SK-N-SH (cell line): Measurements from ENCODE around the gene MYCL. TPM values are rescaled to one million over a fixed set of nuclear protein-coding genes. Genes with fewer than 3 reads are reported as not detected.

ENCODE experiments used
- CTCF ChIA-PET: fragments of 300-600, 350-600 bp; formaldehyde crosslinking; extraction: SDS; loops from one replicate; lab custom pipeline; 2021; lab: Yijun Ruan, JAX
- POLR2A ChIA-PET: fragments of 350-600 bp; sonication (Branson Sonifier 250); formaldehyde crosslinking; extraction: SDS; loops from one replicate; lab custom pipeline; 2020; ENCODE audit warnings: antibody characterized with exemption, inconsistent platforms; lab: Yijun Ruan, JAX
- DNase-seq: peaks from one replicate; pipeline ENCODE4 v3.0.0; 2012
- H2AFZ ChIP-seq: fragments of 200-600 bp; sonication (generic); 2 replicates; pipeline ENCODE4 v1.8.1; 2016; ENCODE audit warnings: antibody characterized with exemption, mild to moderate bottlenecking, low read depth
- H3F3A ChIP-seq: fragments of 200-600 bp; sonication (generic); replicated peaks from 2 replicates; pipeline ENCODE3; 2016; ENCODE audit warnings: antibody characterized with exemption, mild to moderate bottlenecking; ENCODE audit not compliant: insufficient read depth
- H3K27ac ChIP-seq, 2 experiments: fragments of 200-500 bp in 1 of 2; fragments of 200-600 bp in 1 of 2; sonication (Bioruptor generic) in 1 of 2; sonication (generic), shearing (Covaris generic) in 1 of 2; 2 replicates each; pipeline versions ENCODE4 v1.5.1 to v1.6.1; 2014 to 2016; ENCODE audit warnings: low read depth in 2 of 2, inconsistent platforms in 1 of 2, low read length in 1 of 2, mild to moderate bottlenecking in 1 of 2, mixed read lengths in 1 of 2
- H3K27me3 ChIP-seq: fragments of 200-600 bp; sonication (generic), shearing (Covaris generic); 2 replicates; pipeline ENCODE4 v1.6.1; 2016; ENCODE audit warnings: mixed run types; ENCODE audit not compliant: insufficient read depth
- H3K36me3 ChIP-seq, 2 experiments: fragments of 200-500 bp in 1 of 2; fragments of 200-600 bp in 1 of 2; sonication (Bioruptor generic) in 1 of 2; sonication (generic) in 1 of 2; replicated peaks in 1 of 2; 2 replicates each; pipeline versions ENCODE3 to v1.5.1; 2014 to 2016; ENCODE audit warnings: low read length in 1 of 2, mild to moderate bottlenecking in 1 of 2; ENCODE audit not compliant: insufficient read depth in 2 of 2, control insufficient read depth in 1 of 2
- H3K4me1 ChIP-seq, 2 experiments: fragments of 200-500 bp in 1 of 2; fragments of 200-600 bp in 1 of 2; sonication (Bioruptor generic) in 1 of 2; sonication (generic), shearing (Covaris generic) in 1 of 2; 2 replicates each; pipeline versions ENCODE4 v1.5.1 to v1.6.1; 2014 to 2016; ENCODE audit warnings: low read depth in 1 of 2, low read length in 1 of 2, mixed run types in 1 of 2; ENCODE audit not compliant: insufficient read depth in 2 of 2, control insufficient read depth in 1 of 2
- H3K4me2 ChIP-seq: fragments of 200-600 bp; sonication (generic), shearing (Covaris generic); 2 replicates; pipeline ENCODE4 v1.6.1; 2017; ENCODE audit warnings: mixed run types
- H3K4me3 ChIP-seq, 2 experiments: fragments of 200-500 bp in 1 of 2; fragments of 200-600 bp in 1 of 2; sonication (Bioruptor generic) in 1 of 2; sonication (generic), shearing (Covaris generic) in 1 of 2; 2 replicates each; pipeline versions ENCODE4 v1.5.1 to v1.8.1; 2014 to 2016; ENCODE audit warnings: low read depth in 2 of 2, inconsistent platforms in 1 of 2, low read length in 1 of 2, mild to moderate bottlenecking in 1 of 2, mixed read lengths in 1 of 2, moderate library complexity in 1 of 2
- H3K79me2 ChIP-seq: fragments of 200-600 bp; sonication (generic); 2 replicates; pipeline ENCODE4 v1.8.1; 2017; ENCODE audit warnings: mild to moderate bottlenecking; ENCODE audit not compliant: insufficient read depth
- H3K9ac ChIP-seq: fragments of 200-600 bp; sonication (generic); 2 replicates; pipeline ENCODE4 v1.6.1; 2017; ENCODE audit warnings: mixed run types
- H3K9me2 ChIP-seq: fragments of 200-600 bp; sonication (generic); 2 replicates; pipeline ENCODE4 v1.6.1; 2017; ENCODE audit warnings: mixed run types
- H3K9me3 ChIP-seq: fragments of 200-600 bp; sonication (generic); 2 replicates; pipeline ENCODE4 v1.6.1; 2017; ENCODE audit warnings: mixed run types, mild to moderate bottlenecking, moderate library complexity
- H4K20me1 ChIP-seq: fragments of 200-600 bp; sonication (generic); 2 replicates; pipeline ENCODE4 v1.6.1; 2017; ENCODE audit warnings: mild to moderate bottlenecking, mixed run types; ENCODE audit not compliant: insufficient read depth
- CHD2 ChIP-seq: fragments of 150-350 bp; IDR thresholded peaks from 2 replicates; pipeline ENCODE4 v1.6.1; 2018; ENCODE audit warnings: low read length; ENCODE audit not compliant: partially characterized antibody
- EP300 ChIP-seq, 2 experiments: IDR thresholded peaks; 2 replicates each; pipeline versions ENCODE4 v1.4.0 to v1.6.1; 2012; ENCODE audit warnings: borderline replicate concordance in 1 of 2, low read depth in 1 of 2, low read length in 1 of 2
- FOSL2 ChIP-seq: IDR thresholded peaks from 2 replicates; pipeline ENCODE4 v1.4.0; 2012; ENCODE audit warnings: low read depth, mild to moderate bottlenecking, moderate library complexity, borderline replicate concordance
- FOXJ3 ChIP-seq: sonication (generic); formaldehyde crosslinking; IDR thresholded peaks from 2 replicates; pipeline ENCODE4 v1.5.1; 2020; ENCODE audit warnings: mild to moderate bottlenecking, missing genetic modification reagents
- FOXM1 ChIP-seq: IDR thresholded peaks from 2 replicates; pipeline ENCODE4 v1.4.0; 2012; ENCODE audit warnings: low read depth, mild to moderate bottlenecking
- GABPA ChIP-seq: IDR thresholded peaks from 2 replicates; pipeline ENCODE4 v1.4.0; 2012; ENCODE audit warnings: low read depth, mild to moderate bottlenecking
- MEF2A ChIP-seq: IDR thresholded peaks from 2 replicates; pipeline ENCODE4 v1.4.0; 2012; ENCODE audit warnings: low read depth, borderline replicate concordance
- NRF1 ChIP-seq: IDR thresholded peaks from 2 replicates; pipeline ENCODE4 v1.6.1; 2012; ENCODE audit warnings: low read depth, mild to moderate bottlenecking, low read length
- POLR2AphosphoS5 ChIP-seq: IDR thresholded peaks from 2 replicates; pipeline ENCODE4 v1.6.1; 2012; ENCODE audit warnings: low read depth, low read length
- RAD21 ChIP-seq: IDR thresholded peaks from 2 replicates; pipeline ENCODE4 v1.6.1; 2012; ENCODE audit warnings: mild to moderate bottlenecking, low read length
- RXRA ChIP-seq: IDR thresholded peaks from 2 replicates; pipeline ENCODE4 v1.4.0; 2012; ENCODE audit warnings: low read depth, mild to moderate bottlenecking, borderline replicate concordance
- SMC3 ChIP-seq: IDR thresholded peaks from 2 replicates; pipeline ENCODE4 v1.6.1; 2012; ENCODE audit warnings: low read depth, low read length, improper control_type of control experiment
- TAF1 ChIP-seq: IDR thresholded peaks from 2 replicates; pipeline ENCODE4 v1.6.1; 2012; ENCODE audit warnings: low read depth, mild to moderate bottlenecking, low read length, moderate library complexity, borderline replicate concordance
- TCF12 ChIP-seq: IDR thresholded peaks from 2 replicates; pipeline ENCODE4 v1.4.0; 2012
- YY1 ChIP-seq: IDR thresholded peaks from 2 replicates; pipeline ENCODE4 v1.4.0; 2012; ENCODE audit warnings: low read depth, mild to moderate bottlenecking
- WGBS: methylation state at CpG from one replicate; pipeline ENCODE4 v1.1.6; 2017; ENCODE audit warnings: low lambda C conversion rate; 5-methylcytosine and 5-hydroxymethylcytosine counted together
- polyA plus RNA-seq, 3 experiments: library from polyadenylated mRNA; depleted of rRNA; stranded (reverse); fragments of >200 nt; gene quantifications; 2 replicates each; pipeline ENCODE4 v1.2.3, GENCODE V29; 2012
- TF ChIP-seq, protein P1 (sequence below): IDR thresholded peaks from 2 replicates; pipeline ENCODE4 v1.6.1; 2012; ENCODE audit warnings: mild to moderate bottlenecking, low read depth, low read length, moderate library complexity
- TF ChIP-seq, protein P2 (sequence below): IDR thresholded peaks from 2 replicates; pipeline ENCODE4 v1.4.0; 2012; ENCODE audit warnings: low read depth, borderline replicate concordance
- TF ChIP-seq, protein P3 (sequence below): fragments of 150-350 bp; IDR thresholded peaks from 2 replicates; pipeline ENCODE4 v1.6.1; 2017; ENCODE audit warnings: antibody characterized with exemption, low read length, low read depth, borderline replicate concordance
- TF ChIP-seq, protein P4 (sequence below): IDR thresholded peaks from 2 replicates; pipeline ENCODE4 v1.4.0; 2012; ENCODE audit warnings: low read depth

MYCL gene
- polyA plus RNA-seq, 1 of the 3 experiments (the other 2 are of a cell fraction): 0.48 TPM

- Histone ChIP-seq H3K36me3 (no peaks in the 10 kb centered on the region), H3K9me3 (no peaks in the 10 kb centered on the region), H3F3A (no peaks in the 10 kb centered on the region), H3K4me3 (no peak overlapping the region), H3K79me2 (no peaks in the 10 kb centered on the region), H4K20me1 (no peaks in the 10 kb centered on the region), H3K4me2 (no peak overlapping the region), H3K9ac (no peak overlapping the region), H3K27me3 (no peaks in the 10 kb centered on the region), H3K9me2 (no peaks in the 10 kb centered on the region), H2AFZ (no peak overlapping the region), H3K27ac (no peak overlapping the region), H3K4me1 (peaks cover 0 to 3% of the 10 kb centered on the region in 2 experiments; a peak in 1 of 4 replicates)
- CTCF ChIA-PET: interaction anchor here (0.6 to 13.7 kb wide), 3 partner anchors 8 to 45 kb away, joined by 4 to 209 read pairs (median 5); partner anchors contain the start of gene MYCL
- no peak for DNase-seq
- WGBS: 53% methylated on average over 3 of the region's 3 CpGs
- TF ChIP-seq NRF1 (no peak), RAD21 (no peak), YY1 (no peak), EP300 (IDR thresholded peaks at IDR 0.05; ENCODE audit: borderline replicate concordance in 1 of 2, low read depth in 1 of 2, low read length in 1 of 2) (no peak), GABPA (no peak), FOXM1 (no peak), TAF1 (no peak), SMC3 (no peak), POLR2AphosphoS5 (no peak), MEF2A (no peak), RXRA (no peak), TCF12 (no peak), FOXJ3 (CRISPR knock-in tag) (no peak), FOSL2 (no peak), CHD2 (no peak)
- TF ChIP-seq, protein P1, sequence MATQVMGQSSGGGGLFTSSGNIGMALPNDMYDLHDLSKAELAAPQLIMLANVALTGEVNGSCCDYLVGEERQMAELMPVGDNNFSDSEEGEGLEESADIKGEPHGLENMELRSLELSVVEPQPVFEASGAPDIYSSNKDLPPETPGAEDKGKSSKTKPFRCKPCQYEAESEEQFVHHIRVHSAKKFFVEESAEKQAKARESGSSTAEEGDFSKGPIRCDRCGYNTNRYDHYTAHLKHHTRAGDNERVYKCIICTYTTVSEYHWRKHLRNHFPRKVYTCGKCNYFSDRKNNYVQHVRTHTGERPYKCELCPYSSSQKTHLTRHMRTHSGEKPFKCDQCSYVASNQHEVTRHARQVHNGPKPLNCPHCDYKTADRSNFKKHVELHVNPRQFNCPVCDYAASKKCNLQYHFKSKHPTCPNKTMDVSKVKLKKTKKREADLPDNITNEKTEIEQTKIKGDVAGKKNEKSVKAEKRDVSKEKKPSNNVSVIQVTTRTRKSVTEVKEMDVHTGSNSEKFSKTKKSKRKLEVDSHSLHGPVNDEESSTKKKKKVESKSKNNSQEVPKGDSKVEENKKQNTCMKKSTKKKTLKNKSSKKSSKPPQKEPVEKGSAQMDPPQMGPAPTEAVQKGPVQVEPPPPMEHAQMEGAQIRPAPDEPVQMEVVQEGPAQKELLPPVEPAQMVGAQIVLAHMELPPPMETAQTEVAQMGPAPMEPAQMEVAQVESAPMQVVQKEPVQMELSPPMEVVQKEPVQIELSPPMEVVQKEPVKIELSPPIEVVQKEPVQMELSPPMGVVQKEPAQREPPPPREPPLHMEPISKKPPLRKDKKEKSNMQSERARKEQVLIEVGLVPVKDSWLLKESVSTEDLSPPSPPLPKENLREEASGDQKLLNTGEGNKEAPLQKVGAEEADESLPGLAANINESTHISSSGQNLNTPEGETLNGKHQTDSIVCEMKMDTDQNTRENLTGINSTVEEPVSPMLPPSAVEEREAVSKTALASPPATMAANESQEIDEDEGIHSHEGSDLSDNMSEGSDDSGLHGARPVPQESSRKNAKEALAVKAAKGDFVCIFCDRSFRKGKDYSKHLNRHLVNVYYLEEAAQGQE: no peak
- TF ChIP-seq, protein P2, sequence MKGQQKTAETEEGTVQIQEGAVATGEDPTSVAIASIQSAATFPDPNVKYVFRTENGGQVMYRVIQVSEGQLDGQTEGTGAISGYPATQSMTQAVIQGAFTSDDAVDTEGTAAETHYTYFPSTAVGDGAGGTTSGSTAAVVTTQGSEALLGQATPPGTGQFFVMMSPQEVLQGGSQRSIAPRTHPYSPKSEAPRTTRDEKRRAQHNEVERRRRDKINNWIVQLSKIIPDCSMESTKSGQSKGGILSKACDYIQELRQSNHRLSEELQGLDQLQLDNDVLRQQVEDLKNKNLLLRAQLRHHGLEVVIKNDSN: no peak
- TF ChIP-seq, protein P3, sequence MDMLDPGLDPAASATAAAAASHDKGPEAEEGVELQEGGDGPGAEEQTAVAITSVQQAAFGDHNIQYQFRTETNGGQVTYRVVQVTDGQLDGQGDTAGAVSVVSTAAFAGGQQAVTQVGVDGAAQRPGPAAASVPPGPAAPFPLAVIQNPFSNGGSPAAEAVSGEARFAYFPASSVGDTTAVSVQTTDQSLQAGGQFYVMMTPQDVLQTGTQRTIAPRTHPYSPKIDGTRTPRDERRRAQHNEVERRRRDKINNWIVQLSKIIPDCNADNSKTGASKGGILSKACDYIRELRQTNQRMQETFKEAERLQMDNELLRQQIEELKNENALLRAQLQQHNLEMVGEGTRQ: no peak
- TF ChIP-seq, protein P4, sequence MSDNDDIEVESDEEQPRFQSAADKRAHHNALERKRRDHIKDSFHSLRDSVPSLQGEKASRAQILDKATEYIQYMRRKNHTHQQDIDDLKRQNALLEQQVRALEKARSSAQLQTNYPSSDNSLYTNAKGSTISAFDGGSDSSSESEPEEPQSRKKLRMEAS: no peak
- POLR2A ChIA-PET: no interaction called here
Measured at GRCh38 chr1:39927538-39927937, 25.8 kb upstream of the MYCL start.
